Transverse colon (tissue), 4 donors: ENCODE data around the gene IFI27L1. TPM values are rescaled to one million over a fixed set of nuclear protein-coding genes. Genes with fewer than 3 reads are reported as not detected.

ENCODE experiments used
- DNase-seq: peaks from one replicate; pipeline ENCODE4 v3.0.0-alpha.2; 2019
- H3K27ac ChIP-seq, 4 donors: fragments of 200-600 bp; sonication (generic); 2 replicates each; pipeline ENCODE4 v1.5.1; 2016 to 2018; ENCODE audit warnings: inconsistent platforms in 4 of 4
- H3K27me3 ChIP-seq: fragments of 200-600 bp; sonication (generic); 2 replicates; pipeline ENCODE4 v1.5.1; 2017; ENCODE audit warnings: inconsistent platforms
- H3K36me3 ChIP-seq, 4 donors: fragments of 200-600 bp; sonication (generic); 2 replicates each; pipeline ENCODE4 v1.5.1; 2017 to 2019; ENCODE audit warnings: inconsistent platforms in 4 of 4
- H3K4me1 ChIP-seq, 4 donors: fragments of 200-600 bp; sonication (generic); 2 replicates each; pipeline ENCODE4 v1.5.1; 2017 to 2020; ENCODE audit warnings: inconsistent platforms in 4 of 4
- H3K4me3 ChIP-seq, 4 donors: fragments of 200-600 bp; sonication (generic); 1 replicate in 1 of 4; 2 replicates in 3 of 4; pipeline versions ENCODE4 v1.5.1 to v1.6.1; 2017 to 2019; ENCODE audit warnings: inconsistent platforms in 4 of 4
- H3K9me3 ChIP-seq, 2 donors: fragments of 200-600 bp; sonication (generic); 2 replicates each; pipeline ENCODE4 v1.5.1; 2017 to 2019; ENCODE audit warnings: inconsistent platforms in 2 of 2
- EP300 ChIP-seq: sonication (generic); formaldehyde crosslinking; IDR thresholded peaks from one replicate; pipeline ENCODE4 v1.6.1; 2017; ENCODE audit warnings: antibody characterized with exemption, low read depth
- POLR2A ChIP-seq: fragments of 450-650 bp; IDR thresholded peaks from one replicate; pipeline ENCODE4 v1.6.1; 2016; ENCODE audit warnings: antibody characterized with exemption, mild to moderate bottlenecking, moderate library complexity
- POLR2AphosphoS5 ChIP-seq, 3 donors: sonication (generic); formaldehyde crosslinking; IDR thresholded peaks; one replicate each; pipeline ENCODE4 v1.6.1; 2016; ENCODE audit warnings: antibody characterized with exemption in 3 of 3
- WGBS, 2 donors: methylation state at CpG; one replicate each; pipeline ENCODE4 v1.1.5; 2018; ENCODE audit warnings: low coverage in 1 of 2; 5-methylcytosine and 5-hydroxymethylcytosine counted together
- in situ Hi-C, 4 donors: fragments of 200-750 bp; cut with MboI; loops; one replicate each; pipeline versions ENCODE4 v1.15.0 to v1.15.1; 2017; ENCODE audit warnings: low sequenced_read_pairs in 3 of 4, low pct_ligation_motif_present in 1 of 4, low pct_unique_long_range_greater_than_20kb in 1 of 4
- intact Hi-C: fragments of 100-400 bp; cut with DNase I; formaldehyde crosslinking; loops from one replicate; pipeline ENCODE4 v1.15.1; 2023; ENCODE audit warnings: low total_unique reads
- total RNA-seq, 4 donors: library from RNA; depleted of rRNA; stranded (reverse); fragments of >200 nt; gene quantifications; one replicate each; pipeline ENCODE4 v1.1.0, GENCODE V29; 2016
- TF ChIP-seq, protein P1 (sequence below), 5 experiments: fragments of 200-600 bp in 3 of 5; fragments of 450-650 bp in 2 of 5; sonication (generic) in 3 of 5; IDR thresholded peaks; 1 replicate in 2 of 5; 2 replicates in 3 of 5; pipeline ENCODE4 v1.5.1; 2016 to 2017; ENCODE audit warnings: antibody characterized with exemption in 5 of 5, inconsistent platforms in 3 of 5, mild to moderate bottlenecking in 2 of 5, moderate library complexity in 1 of 5

Gene IFI27L1
- total RNA-seq, 4 donors from 2014 or later, result 12.3 to 21.3 (median 17.9) TPM; not detected in 1

DNA sequence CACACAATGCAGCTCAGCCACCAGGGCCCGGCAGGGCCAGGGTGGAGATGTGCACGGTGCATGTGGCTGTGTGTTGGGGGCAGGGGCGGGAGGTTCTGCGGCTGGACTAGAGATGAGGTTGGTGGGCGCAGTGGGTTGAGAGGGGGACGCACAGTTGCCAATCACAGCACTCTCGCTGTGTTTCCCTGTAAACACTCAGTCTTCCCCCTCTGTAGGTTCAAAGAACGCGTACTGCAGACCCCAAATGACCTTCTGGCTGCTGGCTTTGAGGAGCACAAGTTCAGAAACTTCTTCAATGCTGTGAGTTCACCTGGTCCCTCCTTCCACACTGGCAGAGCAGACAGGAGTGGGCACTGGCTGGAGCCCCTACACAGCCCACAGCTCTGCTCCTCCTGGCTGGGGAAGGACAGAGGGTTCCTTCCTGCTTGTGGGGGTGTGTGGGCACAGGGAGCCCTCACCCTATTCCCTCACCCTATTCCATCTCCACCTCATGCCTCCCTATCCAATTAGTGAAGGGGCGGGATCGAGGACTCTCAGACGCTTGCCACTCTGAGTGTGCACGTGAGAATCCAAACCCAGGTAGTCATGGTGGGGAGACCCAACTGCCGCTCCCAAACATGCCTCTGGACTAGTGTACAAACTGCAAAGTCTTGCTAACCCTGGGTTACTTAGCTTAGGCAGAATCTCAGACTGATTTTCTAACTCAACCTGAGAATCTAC is 37.2 kb upstream of the IFI27L1 start:
- H3K27me3 ChIP-seq, result no peaks in the 10 kb centered on the region
- no peak overlapping the region for H3K27ac ChIP-seq
- H3K4me3 ChIP-seq, result no peak overlapping the region
- in situ Hi-C loops (loop anchor here in 1 of 4 donors (5.0 kb wide), 1 partner anchor 93 kb away; no protein-coding TSS in a partner anchor), intact Hi-C loops (no loop called here)
- 92% methylated on average over 14 of the region's 14 CpGs; no CpG with 5 or more reads in 1 of the 2 donors for WGBS, 2 donors
- peaks cover 0 to 19% (median 6%) of the 10 kb centered on the region in 4 donors for H3K36me3 ChIP-seq
- TF ChIP-seq POLR2AphosphoS5 (IDR thresholded peaks at IDR 0.05), result no peak
- no peak for TF ChIP-seq EP300
- no peak for TF ChIP-seq POLR2A
- TF ChIP-seq, protein P1, sequence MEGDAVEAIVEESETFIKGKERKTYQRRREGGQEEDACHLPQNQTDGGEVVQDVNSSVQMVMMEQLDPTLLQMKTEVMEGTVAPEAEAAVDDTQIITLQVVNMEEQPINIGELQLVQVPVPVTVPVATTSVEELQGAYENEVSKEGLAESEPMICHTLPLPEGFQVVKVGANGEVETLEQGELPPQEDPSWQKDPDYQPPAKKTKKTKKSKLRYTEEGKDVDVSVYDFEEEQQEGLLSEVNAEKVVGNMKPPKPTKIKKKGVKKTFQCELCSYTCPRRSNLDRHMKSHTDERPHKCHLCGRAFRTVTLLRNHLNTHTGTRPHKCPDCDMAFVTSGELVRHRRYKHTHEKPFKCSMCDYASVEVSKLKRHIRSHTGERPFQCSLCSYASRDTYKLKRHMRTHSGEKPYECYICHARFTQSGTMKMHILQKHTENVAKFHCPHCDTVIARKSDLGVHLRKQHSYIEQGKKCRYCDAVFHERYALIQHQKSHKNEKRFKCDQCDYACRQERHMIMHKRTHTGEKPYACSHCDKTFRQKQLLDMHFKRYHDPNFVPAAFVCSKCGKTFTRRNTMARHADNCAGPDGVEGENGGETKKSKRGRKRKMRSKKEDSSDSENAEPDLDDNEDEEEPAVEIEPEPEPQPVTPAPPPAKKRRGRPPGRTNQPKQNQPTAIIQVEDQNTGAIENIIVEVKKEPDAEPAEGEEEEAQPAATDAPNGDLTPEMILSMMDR (IDR thresholded peaks at IDR 0.05), result no peak
- DNase-seq, result no peak
- no peaks in the 10 kb centered on the region for H3K4me1 ChIP-seq
- H3K9me3 ChIP-seq, result no peaks in the 10 kb centered on the region

DNA sequence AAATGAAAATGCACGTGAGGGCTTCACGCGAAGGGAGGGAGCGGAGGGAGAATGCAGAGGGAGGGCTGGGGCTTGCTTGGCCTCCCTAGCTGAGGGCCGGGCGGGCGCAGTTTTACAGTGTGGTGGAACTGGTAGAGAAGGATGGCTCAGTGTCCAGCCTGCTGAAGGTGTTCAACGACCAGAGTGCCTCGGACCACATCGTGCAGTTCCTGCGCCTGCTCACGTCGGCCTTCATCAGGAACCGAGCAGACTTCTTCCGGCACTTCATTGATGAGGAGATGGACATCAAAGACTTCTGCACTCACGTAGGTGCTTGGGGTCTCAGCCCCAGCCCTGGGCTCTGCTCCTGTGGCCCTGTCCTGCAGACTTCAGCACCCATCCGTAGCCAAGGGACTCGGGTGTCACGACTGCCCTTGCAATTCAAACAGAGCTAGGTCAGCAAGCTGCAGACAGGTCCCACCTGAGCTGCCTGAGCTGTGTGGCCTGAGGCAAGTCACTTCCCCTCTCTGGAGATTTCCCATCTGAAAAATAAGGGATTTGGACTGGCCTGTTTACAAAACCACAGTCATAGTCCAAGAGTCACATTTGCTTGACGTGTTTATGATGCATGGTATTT is 36.5 kb upstream of the IFI27L1 start:
- H3K4me3 ChIP-seq, result no peak overlapping the region
- H3K36me3 ChIP-seq, result peaks cover 0 to 23% (median 8%) of the 10 kb centered on the region in 4 donors
- no peak overlapping the region for H3K27ac ChIP-seq
- intact Hi-C loops, result no loop called here
- DNase-seq, result peak; percentile 2
- in situ Hi-C loops, result loop anchor here in 1 of 4 donors (5.0 kb wide), 1 partner anchor 93 kb away; no protein-coding TSS in a partner anchor
- H3K9me3 ChIP-seq, result no peaks in the 10 kb centered on the region
- TF ChIP-seq POLR2AphosphoS5 (IDR thresholded peaks at IDR 0.05), result no peak
- TF ChIP-seq POLR2A, result no peak
- TF ChIP-seq, protein P1 (IDR thresholded peaks at IDR 0.05), result no peak
- no peak for TF ChIP-seq EP300
- 90 to 94% methylated on average over 2 to 20 of the region's 20 CpGs for WGBS, 2 donors
- H3K27me3 ChIP-seq, result no peaks in the 10 kb centered on the region
- no peaks in the 10 kb centered on the region for H3K4me1 ChIP-seq

DNA sequence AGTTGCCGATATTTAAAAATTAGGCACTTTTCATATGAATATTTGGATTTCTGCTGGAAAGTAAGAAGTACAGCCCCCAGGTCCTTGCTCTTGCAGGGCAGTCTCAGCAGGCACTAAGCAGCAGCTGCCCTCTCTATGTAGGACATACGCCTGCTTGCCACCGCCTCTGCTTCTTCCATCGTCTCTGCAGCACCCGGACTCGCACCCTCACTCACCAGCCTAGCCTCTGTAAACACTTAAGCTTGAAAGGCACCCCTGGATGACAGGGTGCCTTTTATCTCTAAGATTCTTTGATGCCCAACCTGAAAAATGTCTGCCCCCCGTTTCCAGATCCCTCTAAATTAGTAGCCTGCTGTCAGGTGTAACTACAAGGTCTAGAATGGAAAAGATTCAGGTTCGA is 36.0 kb upstream of the IFI27L1 start:
- Histone ChIP-seq H3K9me3 (no peaks in the 10 kb centered on the region), H3K36me3 (peaks cover 0 to 28% (median 11%) of the 10 kb centered on the region in 4 donors), H3K27ac (no peak overlapping the region), H3K4me1 (no peaks in the 10 kb centered on the region), H3K27me3 (no peaks in the 10 kb centered on the region), H3K4me3 (no peak overlapping the region)
- TF ChIP-seq EP300 (no peak), POLR2A (no peak), POLR2AphosphoS5 (IDR thresholded peaks at IDR 0.05) (no peak)
- TF ChIP-seq, protein P1 (IDR thresholded peaks at IDR 0.05), result no peak
- in situ Hi-C loops (no loop called here), intact Hi-C loops (no loop called here)
- 90 to 100% methylated on average over 3 to 8 of the region's 8 CpGs for WGBS, 2 donors
- no peak for DNase-seq

DNA sequence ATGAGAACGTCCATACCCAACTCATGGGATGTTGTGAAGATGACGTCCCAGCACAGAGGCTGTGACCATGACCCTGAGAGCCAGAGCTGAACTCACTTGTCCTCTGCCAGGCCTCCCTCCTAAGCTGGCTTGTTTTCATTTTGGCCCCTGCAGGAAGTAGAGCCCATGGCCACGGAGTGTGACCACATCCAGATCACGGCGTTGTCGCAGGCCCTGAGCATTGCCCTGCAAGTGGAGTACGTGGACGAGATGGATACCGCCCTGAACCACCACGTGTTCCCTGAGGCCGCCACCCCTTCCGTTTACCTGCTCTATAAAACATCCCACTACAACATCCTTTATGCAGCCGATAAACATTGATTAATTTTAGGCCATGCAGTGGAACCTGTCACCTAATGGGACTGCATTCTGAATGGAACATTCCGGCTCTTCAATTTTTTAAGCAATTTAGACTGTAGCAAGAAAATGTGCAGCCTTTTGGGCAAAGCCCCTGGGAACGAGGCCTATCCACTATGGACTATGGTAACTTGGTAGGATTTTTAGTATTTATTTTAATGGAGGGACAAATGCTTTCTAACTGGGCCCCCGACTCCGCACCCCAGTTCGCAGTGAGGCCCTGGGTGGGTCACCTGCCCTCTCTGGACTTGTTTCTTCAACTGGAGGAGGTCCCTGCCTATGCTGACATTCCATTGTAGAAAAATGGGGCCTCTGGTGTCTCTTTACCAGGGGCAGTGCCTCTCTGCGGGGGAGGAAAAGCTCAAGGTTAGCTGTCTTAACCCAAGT is 35.4 kb upstream of the IFI27L1 start:
- whole genome bisulfite sequencing, 2 donors, result 86% methylated on average over 19 of the region's 19 CpGs; no CpG with 5 or more reads in 1 of the 2 donors
- in situ Hi-C loops, result no loop called here
- DNase-seq, result peak; percentile 3
- Histone ChIP-seq H3K9me3 (no peaks in the 10 kb centered on the region), H3K4me3 (no peak overlapping the region), H3K36me3 (peaks cover 0 to 34% (median 14%) of the 10 kb centered on the region in 4 donors), H3K27ac (no peak overlapping the region), H3K27me3 (no peaks in the 10 kb centered on the region), H3K4me1 (no peaks in the 10 kb centered on the region)
- intact Hi-C loops, result no loop called here
- TF ChIP-seq POLR2AphosphoS5 (IDR thresholded peaks at IDR 0.05) (no peak), POLR2A (no peak), EP300 (no peak)
- TF ChIP-seq, protein P1 (IDR thresholded peaks at IDR 0.05), result no peak
